ENCODE data around the gene AK1.

The AK1 gene

DNA sequence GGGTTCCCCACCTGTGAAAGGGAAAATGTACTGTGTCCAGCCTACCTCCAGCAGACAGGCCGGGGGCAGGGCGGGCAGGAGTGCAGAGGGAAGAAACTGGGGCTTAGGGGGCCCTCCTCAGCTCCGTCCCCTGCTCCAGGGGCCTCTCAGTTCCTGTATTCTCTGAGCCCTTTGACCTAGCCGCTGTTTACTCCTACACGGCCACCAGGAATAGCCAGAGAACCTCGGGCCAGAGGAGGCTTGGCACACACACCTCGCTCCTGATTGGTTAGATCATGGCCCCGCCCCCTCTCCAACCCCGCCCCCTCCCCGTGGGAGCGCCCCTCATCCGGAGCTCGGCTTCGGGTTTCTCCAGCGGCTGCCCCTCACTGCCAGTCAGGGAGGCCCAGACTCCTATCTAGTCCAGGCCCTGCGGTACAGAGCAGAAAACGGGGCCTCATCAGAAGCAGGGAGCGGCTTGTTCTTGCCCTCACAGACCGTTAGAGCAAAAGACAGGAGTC is 19.8 kb upstream of the AK1 start:
- Histone ChIP-seq H3K4me2 (ENCODE audit: low read depth, low read length, poor library complexity, severe bottlenecking) (peak overlapping the region; percentile 77), H4K20me1 (ENCODE audit: insufficient read depth, low read length, poor library complexity, severe bottlenecking) (peaks cover 14% of the 10 kb centered on the region), H3F3A (ENCODE audit: low read depth) (no peaks in the 10 kb centered on the region), H3K27me3 (ENCODE audit: insufficient read depth, low read length, poor library complexity, severe bottlenecking) (no peaks in the 10 kb centered on the region), H3K9me3 (ENCODE audit: insufficient read depth, low read depth, low read length) (peaks cover 6% of the 10 kb centered on the region; the same call in 1 of the 2 replicates), H3K79me2 (ENCODE audit: insufficient read depth, low read length) (peaks cover 10% of the 10 kb centered on the region; the same call in 1 of the 2 replicates), H3K9ac (ENCODE audit: low read depth, low read length, poor library complexity, severe bottlenecking) (no peak overlapping the region), H3K4me3 (ENCODE audit: low read length, poor library complexity, severe bottlenecking) (peak overlapping the region; percentile 56), H3K36me3 (ENCODE audit: insufficient read depth, low read length) (peaks cover 35% of the 10 kb centered on the region; the same call in 1 of the 2 replicates), H3K4me1 (ENCODE audit: insufficient read depth, low read length, poor library complexity, severe bottlenecking) (peaks cover 19% of the 10 kb centered on the region), H2AFZ (ENCODE audit: low read length) (no peak overlapping the region), H3K9me2 (replicated peaks; ENCODE audit: low read depth, low read length) (no peaks in the 10 kb centered on the region)
- TF ChIP-seq EZH2phosphoT487 (IDR thresholded peaks at IDR 0.05; ENCODE audit: borderline replicate concordance) (no peak), CTCF (conservative IDR thresholded peaks at IDR 0.05; ENCODE audit: low read length) (no peak)

- H3K4me1 ChIP-seq (ENCODE audit: insufficient read depth, low read length, poor library complexity, severe bottlenecking) = peaks cover 19% of the 10 kb centered on the region
- no peak overlapping the region for H3K9ac ChIP-seq (ENCODE audit: low read depth, low read length, poor library complexity, severe bottlenecking)
- peak overlapping the region; percentile 56 for H3K4me3 ChIP-seq (ENCODE audit: low read length, poor library complexity, severe bottlenecking)
- no peak overlapping the region for H2AFZ ChIP-seq (ENCODE audit: low read length)
- H3K27me3 ChIP-seq (ENCODE audit: insufficient read depth, low read length, poor library complexity, severe bottlenecking) = no peaks in the 10 kb centered on the region
- peaks cover 10% of the 10 kb centered on the region; the same call in 1 of the 2 replicates for H3K79me2 ChIP-seq (ENCODE audit: insufficient read depth, low read length)
- peaks cover 14% of the 10 kb centered on the region for H4K20me1 ChIP-seq (ENCODE audit: insufficient read depth, low read length, poor library complexity, severe bottlenecking)
- H3K9me2 ChIP-seq (replicated peaks; ENCODE audit: low read depth, low read length) = no peaks in the 10 kb centered on the region
- peak overlapping the region; percentile 77 for H3K4me2 ChIP-seq (ENCODE audit: low read depth, low read length, poor library complexity, severe bottlenecking)
- peaks cover 6% of the 10 kb centered on the region; the same call in 1 of the 2 replicates for H3K9me3 ChIP-seq (ENCODE audit: insufficient read depth, low read depth, low read length)
- no peaks in the 10 kb centered on the region for H3F3A ChIP-seq (ENCODE audit: low read depth)
- no peak for TF ChIP-seq CTCF (conservative IDR thresholded peaks at IDR 0.05; ENCODE audit: low read length)
- no peak for TF ChIP-seq EZH2phosphoT487 (IDR thresholded peaks at IDR 0.05; ENCODE audit: borderline replicate concordance)
- H3K36me3 ChIP-seq (ENCODE audit: insufficient read depth, low read length) = peaks cover 35% of the 10 kb centered on the region; the same call in 1 of the 2 replicates
Measured at GRCh38 chr9:127896395-127897192, 19.1 kb upstream of the AK1 start.

- H3K27me3 ChIP-seq (ENCODE audit: insufficient read depth, low read length, poor library complexity, severe bottlenecking) = no peaks in the 10 kb centered on the region
- H3K9ac ChIP-seq (ENCODE audit: low read depth, low read length, poor library complexity, severe bottlenecking) = no peak overlapping the region
- H4K20me1 ChIP-seq (ENCODE audit: insufficient read depth, low read length, poor library complexity, severe bottlenecking) = peaks cover 14% of the 10 kb centered on the region
- no peaks in the 10 kb centered on the region for H3F3A ChIP-seq (ENCODE audit: low read depth)
- no peaks in the 10 kb centered on the region for H3K9me2 ChIP-seq (replicated peaks; ENCODE audit: low read depth, low read length)
- no peak overlapping the region for H3K4me3 ChIP-seq (ENCODE audit: low read length, poor library complexity, severe bottlenecking)
- peaks cover 19% of the 10 kb centered on the region for H3K4me1 ChIP-seq (ENCODE audit: insufficient read depth, low read length, poor library complexity, severe bottlenecking)
- H3K4me2 ChIP-seq (ENCODE audit: low read depth, low read length, poor library complexity, severe bottlenecking) = no peak overlapping the region
- TF ChIP-seq CTCF (conservative IDR thresholded peaks at IDR 0.05; ENCODE audit: low read length) (no peak), EZH2phosphoT487 (IDR thresholded peaks at IDR 0.05; ENCODE audit: borderline replicate concordance) (no peak)
- peaks cover 6% of the 10 kb centered on the region; the same call in 1 of the 2 replicates for H3K9me3 ChIP-seq (ENCODE audit: insufficient read depth, low read depth, low read length)
- H2AFZ ChIP-seq (ENCODE audit: low read length) = no peak overlapping the region
- H3K79me2 ChIP-seq (ENCODE audit: insufficient read depth, low read length) = peaks cover 10% of the 10 kb centered on the region; the same call in 1 of the 2 replicates
- peaks cover 38% of the 10 kb centered on the region; the same call in 1 of the 2 replicates for H3K36me3 ChIP-seq (ENCODE audit: insufficient read depth, low read length)
Measured at GRCh38 chr9:127895811-127896210, 18.3 kb upstream of the AK1 start.

Measured in Loucy (cell line).